Measurements from ENCODE around the gene BRF1.

GRCh38 chr14:105336477-105337287 lies 35.9 kb upstream of the BRF1 start:
- TF ChIP-seq CTCF (IDR thresholded peaks at IDR 0.05) (no peak), SP1 (CRISPR knock-in tag; conservative IDR thresholded peaks at IDR 0.05) (no peak), ESRRA (CRISPR knock-in tag; IDR thresholded peaks at IDR 0.05; ENCODE audit: borderline replicate concordance) (no peak), MLX (CRISPR knock-in tag; IDR thresholded peaks at IDR 0.05) (no peak), USF2 (CRISPR knock-in tag; IDR thresholded peaks at IDR 0.05) (no peak), NR2C2 (CRISPR knock-in tag; IDR thresholded peaks at IDR 0.05) (no peak), SMAD4 (CRISPR knock-in tag; IDR thresholded peaks at IDR 0.05) (no peak), JUN (CRISPR knock-in tag; IDR thresholded peaks at IDR 0.05) (no peak), ATF6 (CRISPR knock-in tag; IDR thresholded peaks at IDR 0.05) (no peak)

Data from WTC11 (cell line).